GM12878 (cell line): ENCODE measurements around the gene DUS1L. TPM values are rescaled to one million over a fixed set of nuclear protein-coding genes. Genes with fewer than 3 reads are reported as not detected.

Experiments used
- ATAC-seq: fragments of 200-7000 bp; cut with Tn5 transposase; 3 replicates; pipeline ENCODE4 v1.9.1; 2020; ENCODE audit warnings: mild to moderate bottlenecking, moderate library complexity
- BruUV-seq: library from RNA; stranded (reverse); fragments of 400-500 nt; replicated peaks from 2 replicates; lab custom pipeline; 2021; lab: Mats Ljungman, UMichigan
- CTCF ChIA-PET: fragments of 300-600 bp; sonication (Branson Sonifier 250); formaldehyde crosslinking; extraction: SDS; loops from one replicate; lab custom pipeline; 2021; ENCODE audit warnings: inconsistent platforms; lab: Yijun Ruan, JAX
- POLR2A ChIA-PET: fragments of 350-600 bp; formaldehyde crosslinking; extraction: SDS; loops from one replicate; lab custom pipeline; 2021; ENCODE audit warnings: inconsistent platforms; lab: Charles Lee
- RAD21 ChIA-PET: fragments of 300-600 bp; sonication (Branson Sonifier 250); formaldehyde crosslinking; loops from one replicate; lab custom pipeline; 2023; ENCODE audit warnings: antibody characterized with exemption; ENCODE audit not compliant: unreplicated experiment; lab: Charles Lee
- SMC1A ChIA-PET: fragments of 300-600 bp; sonication (Branson Sonifier 250); formaldehyde crosslinking; loops from one replicate; lab custom pipeline; 2023; ENCODE audit not compliant: unreplicated experiment, uncharacterized antibody; lab: Charles Lee
- DNase-seq: peaks from one replicate; pipeline ENCODE4 v3.0.0-alpha.2; 2011; ENCODE audit warnings: low read depth, low spot score
- FAIRE-seq: peaks from 3 replicates; lab custom pipeline; 2011; peaks lifted over from hg19 to GRCh38; lab: Jason Lieb, UNC
- H2AFZ ChIP-seq: 2 replicates; pipeline ENCODE4 v1.6.0; 2011; ENCODE audit warnings: low read depth, low read length, control low read depth; ENCODE audit not compliant: control insufficient read depth
- H3K27ac ChIP-seq: 2 replicates; pipeline ENCODE4 v1.5.1; 2011; ENCODE audit warnings: control low read depth; ENCODE audit not compliant: control insufficient read depth, insufficient read depth
- H3K27me3 ChIP-seq, 2 experiments: replicated peaks in 1 of 2; 2 replicates each; pipeline versions ENCODE4 v1.6.0 to v1.6.1; 2011; ENCODE audit warnings: low read length in 1 of 2; ENCODE audit not compliant: control insufficient read depth in 2 of 2, insufficient read depth in 2 of 2
- H3K36me3 ChIP-seq, 2 experiments: 2 replicates each; pipeline ENCODE4 v1.5.1; 2011; ENCODE audit warnings: low read length in 1 of 2; ENCODE audit not compliant: control insufficient read depth in 2 of 2, insufficient read depth in 2 of 2
- H3K4me1 ChIP-seq: 2 replicates; pipeline ENCODE4 v1.6.1; 2011; ENCODE audit warnings: mild to moderate bottlenecking, low read length, moderate library complexity, mixed read lengths; ENCODE audit not compliant: control insufficient read depth, insufficient read depth
- H3K4me2 ChIP-seq: 2 replicates; pipeline ENCODE4 v1.6.0; 2011; ENCODE audit warnings: control low read depth; ENCODE audit not compliant: control insufficient read depth, insufficient read depth
- H3K4me3 ChIP-seq: fragments of 200-600 bp; sonication (generic); 2 replicates; pipeline ENCODE4 v1.5.1; 2016
- H3K79me2 ChIP-seq: 2 replicates; pipeline ENCODE4 v1.6.0; 2011; ENCODE audit warnings: low read length; ENCODE audit not compliant: control insufficient read depth, insufficient read depth
- H3K9ac ChIP-seq: 2 replicates; pipeline ENCODE4 v1.8.0; 2011; ENCODE audit warnings: low read length, control low read depth, mixed read lengths; ENCODE audit not compliant: control insufficient read depth, insufficient read depth
- H3K9me3 ChIP-seq: replicated peaks from 3 replicates; pipeline ENCODE4 v1.5.1; 2011; ENCODE audit warnings: mild to moderate bottlenecking, low read length; ENCODE audit not compliant: control insufficient read depth, insufficient read depth
- H4K20me1 ChIP-seq: 2 replicates; pipeline ENCODE4 v1.6.0; 2011; ENCODE audit not compliant: control insufficient read depth, insufficient read depth
- CEBPB ChIP-seq, 2 experiments: fragments of 150-350 bp in 1 of 2; IDR thresholded peaks; 2 replicates each; pipeline ENCODE4 v1.6.1; 2012 to 2014; ENCODE audit warnings: low read depth in 2 of 2, low read length in 2 of 2, borderline replicate concordance in 1 of 2, inconsistent platforms in 1 of 2
- CEBPZ ChIP-seq: fragments of 150-350 bp; IDR thresholded peaks from 2 replicates; pipeline ENCODE4 v1.6.1; 2016; ENCODE audit warnings: low read depth, low read length
- DPF2 ChIP-seq: fragments of 450-650 bp; IDR thresholded peaks from 2 replicates; pipeline ENCODE4 v1.6.1; 2017; ENCODE audit warnings: mild to moderate bottlenecking
- E2F8 ChIP-seq: fragments of 450-650 bp; IDR thresholded peaks from 2 replicates; pipeline ENCODE4 v1.6.1; 2018; ENCODE audit warnings: mild to moderate bottlenecking, low read depth, moderate library complexity; ENCODE audit not compliant: partially characterized antibody
- EED ChIP-seq: sonication (generic); IDR thresholded peaks from 2 replicates; pipeline ENCODE4 v1.6.1; 2016; ENCODE audit warnings: antibody characterized with exemption, low read depth
- EP300 ChIP-seq, 2 experiments: fragments of 150-350 bp in 1 of 2; IDR thresholded peaks; 2 replicates each; pipeline ENCODE4 v1.6.1; 2011 to 2012; ENCODE audit warnings: low read depth in 2 of 2, low read length in 2 of 2, borderline replicate concordance in 1 of 2, improper control_type of control experiment in 1 of 2, inconsistent platforms in 1 of 2; ENCODE audit not compliant: control insufficient read depth in 1 of 2
- HSF1 ChIP-seq: fragments of 150-350 bp; IDR thresholded peaks from 2 replicates; pipeline ENCODE4 v1.6.1; 2014; ENCODE audit warnings: mild to moderate bottlenecking, low read depth, low read length
- KDM1A ChIP-seq: fragments of 200-600 bp; sonication (generic); IDR thresholded peaks from 2 replicates; pipeline ENCODE4 v1.6.1; 2016; ENCODE audit warnings: borderline replicate concordance
- NBN ChIP-seq: fragments of 450-650 bp; IDR thresholded peaks from 2 replicates; pipeline ENCODE4 v1.6.1; 2016
- PML ChIP-seq: IDR thresholded peaks from 2 replicates; pipeline ENCODE4 v1.6.1; 2012; ENCODE audit warnings: low read length, inconsistent platforms
- POLR2A ChIP-seq: IDR thresholded peaks from 2 replicates; pipeline ENCODE4 v1.6.1; 2011; ENCODE audit warnings: low read depth, mild to moderate bottlenecking, low read length
- SIN3A ChIP-seq: IDR thresholded peaks from 2 replicates; pipeline ENCODE4 v1.6.1; 2012; ENCODE audit warnings: low read depth, low read length, improper control_type of control experiment
- SKIL ChIP-seq: fragments of 450-650 bp; IDR thresholded peaks from 2 replicates; pipeline ENCODE4 v1.6.1; 2017; ENCODE audit warnings: mild to moderate bottlenecking, low read depth, inconsistent platforms; ENCODE audit not compliant: poor library complexity, severe bottlenecking
- SRF ChIP-seq, 2 experiments: IDR thresholded peaks; 2 replicates each; pipeline ENCODE4 v1.6.1; 2011; ENCODE audit warnings: low read depth in 2 of 2, low read length in 2 of 2, mild to moderate bottlenecking in 1 of 2, moderate library complexity in 1 of 2
- STAT1 ChIP-seq: fragments of 450-650 bp; conservative IDR thresholded peaks from 2 replicates; pipeline ENCODE4 v1.6.1; 2014; ENCODE audit warnings: antibody characterized with exemption, mild to moderate bottlenecking
- ZNF217 ChIP-seq: fragments of 450-650 bp; IDR thresholded peaks from 2 replicates; pipeline ENCODE4 v1.6.1; 2017; ENCODE audit warnings: antibody characterized with exemption, mild to moderate bottlenecking
- WGBS: methylation state at CpG from one replicate; pipeline ENCODE4 v1.1.6; 2016; ENCODE audit warnings: low lambda C conversion rate; ENCODE audit not compliant: insufficient replicate concordance, insufficient coverage; ENCODE audit errors: missing lambda C conversion rate; 5-methylcytosine and 5-hydroxymethylcytosine counted together
- in situ Hi-C: fragments of 300-500 bp; cut with MboI; formaldehyde crosslinking; loops from 9 replicates; pipeline ENCODE4 v1.14.3; 2018; ENCODE audit warnings: mixed read lengths
- intact Hi-C: fragments of 100-400 bp; cut with micrococcal nuclease; formaldehyde crosslinking; loops from one replicate; pipeline ENCODE4 v1.14.2; 2022; ENCODE audit not compliant: unreplicated experiment
- polyA plus RNA-seq, 11 experiments: library from polyadenylated mRNA; depleted of rRNA in 4 of 11; unstranded in 6 of 11; stranded (reverse) in 5 of 11; fragments of >200 nt; fragmentation: Nextera tagmentation in 4 of 11; fragmentation: Illumina TruSeq in 1 of 11; extraction: Ambion mirVana in 4 of 11; extraction: Trizol in 1 of 11; gene quantifications; 1 replicate in 1 of 11; 2 replicates in 10 of 11; pipeline versions ENCODE4 v1.2.1 to v1.2.3, GENCODE V29; 2011 to 2016; ENCODE audit warnings: inconsistent platforms in 2 of 11, missing spikeins in 2 of 11, low read depth in 1 of 11
- total RNA-seq, 4 experiments: library from RNA; depleted of rRNA in 3 of 4; stranded (reverse); fragments of >200 nt in 3 of 4; fragmentation: Illumina TruSeq in 1 of 4; extraction: Trizol in 1 of 4; gene quantifications; 2 replicates each; pipeline versions ENCODE4 v1.2.1 to v1.2.3, GENCODE V29; 2013 to 2021

The DUS1L gene
- total and polyA plus RNA-seq, 10 of the 15 experiments (the other 5 are each of a cell fraction or from before 2014, with no cell fraction given) = 6.1 to 157 (median 44.5) TPM

- SMC1A ChIA-PET = no interaction called here
Measured at GRCh38 chr17:82101301-82101715, 35.7 kb upstream of the DUS1L start.

More at GRCh38 chr17:82101301-82101715, 35.7 kb upstream of the DUS1L start:
- Histone ChIP-seq H3K4me3 (no peak overlapping the region), H3K79me2 (peaks cover 45% of the 10 kb centered on the region), H3K4me2 (no peak overlapping the region), H3K36me3 (peaks cover 0 to 1% of the 10 kb centered on the region in 2 experiments; a peak in 1 of 4 replicates), H3K27ac (no peak overlapping the region), H3K9ac (no peak overlapping the region), H3K4me1 (peaks cover 27% of the 10 kb centered on the region), H3K9me3 (no peaks in the 10 kb centered on the region), H2AFZ (no peak overlapping the region), H4K20me1 (no peaks in the 10 kb centered on the region; the same call in 1 of the 2 replicates), H3K27me3 (no peaks in the 10 kb centered on the region)
- intact Hi-C loops = no loop called here
- in situ Hi-C loops = no loop called here
- ChIA-PET POLR2A (no interaction called here), RAD21 (no interaction called here), CTCF (no interaction called here)
- no peak for DNase-seq
- no peak for ATAC-seq
- TF ChIP-seq STAT1 = no peak
- no peak for TF ChIP-seq HSF1
- no peak for TF ChIP-seq SIN3A
- no peak for TF ChIP-seq EP300 (IDR thresholded peaks at IDR 0.05; ENCODE audit: borderline replicate concordance in 1 of 2, control insufficient read depth in 1 of 2, low read depth in 2 of 2, low read length in 2 of 2)
- TF ChIP-seq SKIL = no peak
- no peak for TF ChIP-seq DPF2
- TF ChIP-seq SRF (IDR thresholded peaks at IDR 0.05; ENCODE audit: low read depth in 2 of 2, low read length in 2 of 2) = no peak
- no peak for TF ChIP-seq EED
- no peak for TF ChIP-seq POLR2A
- no peak for TF ChIP-seq NBN
- no peak for TF ChIP-seq CEBPZ
- no peak for TF ChIP-seq E2F8
- no peak for TF ChIP-seq CEBPB (IDR thresholded peaks at IDR 0.05; ENCODE audit: borderline replicate concordance in 1 of 2, low read depth in 2 of 2, low read length in 2 of 2)
- no peak for TF ChIP-seq PML
- TF ChIP-seq ZNF217 = no peak
- TF ChIP-seq KDM1A = no peak
- no TSS peak for BruUV-seq
- WGBS = 92% methylated on average over 10 of the region's 10 CpGs
- no peak for FAIRE-seq
